H1 (cell line): ENCODE data around the gene IL17D. TPM values are rescaled to one million over a fixed set of nuclear protein-coding genes. Genes with fewer than 3 reads are reported as not detected.
"Not testable (repeated sequence)": the region's sequence is repeated elsewhere in the genome, so short reads cannot be mapped to it uniquely, and the experiment has no call there.

ENCODE experiments used
- CTCF ChIA-PET: fragments of 300-600 bp; sonication (Branson Sonifier 250); formaldehyde crosslinking; loops from one replicate; lab custom pipeline; 2021; ENCODE audit not compliant: partially characterized antibody; lab: Charles Lee
- POLR2A ChIA-PET: fragments of 300-600 bp; sonication (Branson Sonifier 250); formaldehyde crosslinking; loops from one replicate; lab custom pipeline; 2021; ENCODE audit warnings: inconsistent platforms; ENCODE audit not compliant: partially characterized antibody; lab: Charles Lee
- DNase-seq, 2 experiments: peaks; one replicate each; pipeline versions ENCODE4 v3.0.0 to v3.0.0-alpha.2; 2010 to 2022; ENCODE audit warnings: low spot score in 2 of 2, low read depth in 1 of 2, mixed read lengths in 1 of 2
- FAIRE-seq: peaks from 2 replicates; lab custom pipeline; 2011; peaks lifted over from hg19 to GRCh38; lab: Jason Lieb, UNC
- H2AFZ ChIP-seq: 2 replicates; pipeline ENCODE4 v1.8.1; 2012; ENCODE audit warnings: low read length, inconsistent platforms
- H2AK5ac ChIP-seq: 2 replicates; pipeline ENCODE4 v1.6.1; 2013; ENCODE audit warnings: low read depth, low read length
- H2BK120ac ChIP-seq: replicated peaks from 2 replicates; pipeline ENCODE3; 2013; ENCODE audit warnings: low read depth, low read length, inconsistent platforms
- H2BK12ac ChIP-seq: 2 replicates; pipeline ENCODE4 v1.6.1; 2013; ENCODE audit warnings: low read depth, low read length
- H2BK15ac ChIP-seq: 2 replicates; pipeline ENCODE4 v1.6.1; 2013; ENCODE audit warnings: low read length
- H2BK20ac ChIP-seq: 2 replicates; pipeline ENCODE4 v1.6.1; 2013; ENCODE audit warnings: low read length
- H2BK5ac ChIP-seq: 2 replicates; pipeline ENCODE4 v1.6.1; 2013; ENCODE audit warnings: low read depth, low read length
- H3K14ac ChIP-seq: 2 replicates; pipeline ENCODE4 v1.6.1; 2013; ENCODE audit warnings: inconsistent platforms; ENCODE audit not compliant: insufficient read length
- H3K18ac ChIP-seq: 2 replicates; pipeline ENCODE4 v1.6.1; 2013; ENCODE audit warnings: low read length; ENCODE audit errors: extremely low read depth
- H3K23ac ChIP-seq: 2 replicates; pipeline ENCODE4 v1.6.1; 2013; ENCODE audit warnings: inconsistent platforms; ENCODE audit not compliant: insufficient read length
- H3K23me2 ChIP-seq: 2 replicates; pipeline ENCODE4 v1.6.1; 2013; ENCODE audit warnings: low read depth, low read length
- H3K27ac ChIP-seq: 2 replicates; pipeline ENCODE4 v1.6.1; 2011; ENCODE audit warnings: low read depth, low read length, inconsistent platforms
- H3K27me3 ChIP-seq, 4 experiments: replicated peaks in 1 of 4; 1 replicate in 1 of 4; 2 replicates in 3 of 4; pipeline versions ENCODE4 v1.6.1 to v1.8.1; 2011 to 2013; ENCODE audit warnings: low read length in 3 of 4, mild to moderate bottlenecking in 3 of 4, inconsistent platforms in 2 of 4, mixed read lengths in 2 of 4, moderate library complexity in 1 of 4; ENCODE audit not compliant: control insufficient read depth in 3 of 4, insufficient read depth in 3 of 4; ENCODE audit errors: extremely low read depth in 1 of 4
- H3K36me3 ChIP-seq, 4 experiments: 2 replicates each; pipeline versions ENCODE4 v1.6.1 to v1.8.1; 2011 to 2013; ENCODE audit warnings: mild to moderate bottlenecking in 4 of 4, low read length in 3 of 4, moderate library complexity in 2 of 4, control low read depth in 1 of 4, inconsistent platforms in 1 of 4; ENCODE audit not compliant: insufficient read depth in 4 of 4, control insufficient read depth in 2 of 4
- H3K4ac ChIP-seq: replicated peaks from 2 replicates; pipeline ENCODE3; 2013; ENCODE audit warnings: low read length, low read depth, mixed read lengths, inconsistent platforms; ENCODE audit not compliant: insufficient read length
- H3K4me1 ChIP-seq, 4 experiments: replicated peaks in 1 of 4; 1 replicate in 1 of 4; 2 replicates in 3 of 4; pipeline versions ENCODE4 v1.6.1 to v1.8.1; 2011 to 2013; ENCODE audit warnings: low read length in 3 of 4, inconsistent platforms in 2 of 4, mixed read lengths in 1 of 4; ENCODE audit not compliant: insufficient read depth in 4 of 4, control insufficient read depth in 3 of 4
- H3K4me2 ChIP-seq, 2 experiments: 2 replicates each; pipeline versions ENCODE4 v1.6.1 to v1.8.1; 2011 to 2013; ENCODE audit warnings: low read depth in 2 of 2, low read length in 2 of 2, control low read depth in 1 of 2, inconsistent platforms in 1 of 2, mild to moderate bottlenecking in 1 of 2; ENCODE audit not compliant: insufficient read depth in 1 of 2
- H3K4me3 ChIP-seq, 4 experiments: fragments of 200-600, 300-600 bp in 1 of 4; sonication (generic), shearing (Covaris generic), sonication (Bioruptor Twin) in 1 of 4; 2 replicates each; pipeline versions ENCODE4 v1.5.1 to v1.8.1; 2011 to 2016; ENCODE audit warnings: low read length in 4 of 4, low read depth in 3 of 4, control low read depth in 2 of 4, inconsistent platforms in 2 of 4, mild to moderate bottlenecking in 2 of 4, mixed read lengths in 1 of 4, moderate library complexity in 1 of 4; ENCODE audit not compliant: insufficient read depth in 2 of 4; ENCODE audit errors: extremely low read depth in 1 of 4
- H3K56ac ChIP-seq: replicated peaks from 2 replicates; pipeline ENCODE3; 2013; ENCODE audit warnings: low read depth, mild to moderate bottlenecking, mixed read lengths, low read length, inconsistent platforms; ENCODE audit not compliant: insufficient read length
- H3K79me1 ChIP-seq: 2 replicates; pipeline ENCODE4 v1.6.1; 2013; ENCODE audit warnings: low read depth, low read length, control low read depth
- H3K79me2 ChIP-seq, 2 experiments: 2 replicates each; pipeline versions ENCODE4 v1.6.1 to v1.8.1; 2012 to 2013; ENCODE audit warnings: low read length in 2 of 2, mild to moderate bottlenecking in 2 of 2, inconsistent platforms in 1 of 2; ENCODE audit not compliant: insufficient read depth in 2 of 2, control insufficient read depth in 1 of 2
- H3K9ac ChIP-seq, 4 experiments: replicated peaks in 1 of 4; 1 replicate in 1 of 4; 2 replicates in 3 of 4; pipeline versions ENCODE4 v1.6.1 to v1.8.1; 2011 to 2013; ENCODE audit warnings: low read depth in 3 of 4, low read length in 3 of 4, control low read depth in 2 of 4, mild to moderate bottlenecking in 2 of 4, moderate library complexity in 2 of 4, inconsistent platforms in 1 of 4; ENCODE audit errors: extremely low read depth in 1 of 4
- H3K9me3 ChIP-seq, 2 experiments: 2 replicates each; pipeline versions ENCODE4 v1.6.1 to v1.8.1; 2012 to 2013; ENCODE audit warnings: mild to moderate bottlenecking in 2 of 2, moderate library complexity in 2 of 2, control low read depth in 1 of 2, inconsistent platforms in 1 of 2, low read depth in 1 of 2, low read length in 1 of 2, mixed read lengths in 1 of 2; ENCODE audit not compliant: insufficient read depth in 2 of 2
- H4K20me1 ChIP-seq, 2 experiments: replicated peaks in 1 of 2; 2 replicates each; pipeline versions ENCODE3 to v1.8.1; 2011 to 2013; ENCODE audit warnings: inconsistent platforms in 2 of 2, low read length in 2 of 2, mild to moderate bottlenecking in 1 of 2; ENCODE audit not compliant: insufficient read depth in 2 of 2, control insufficient read depth in 1 of 2
- H4K5ac ChIP-seq: 2 replicates; pipeline ENCODE4 v1.6.1; 2013; ENCODE audit warnings: low read length, low read depth, mixed read lengths, inconsistent platforms; ENCODE audit not compliant: insufficient read length
- H4K8ac ChIP-seq: 2 replicates; pipeline ENCODE4 v1.8.0; 2013; ENCODE audit warnings: mild to moderate bottlenecking, moderate library complexity, low read length, inconsistent platforms; ENCODE audit not compliant: insufficient read depth; ENCODE audit errors: extremely low read depth
- H4K91ac ChIP-seq: replicated peaks from 2 replicates; pipeline ENCODE3; 2013; ENCODE audit warnings: low read length, mixed read lengths, inconsistent platforms; ENCODE audit not compliant: insufficient read length
- WGBS, 2 experiments: shearing (Covaris generic) in 1 of 2; methylation state at CpG; one replicate each; pipeline versions ENCODE4 v1.1.6 to v1.1.7; 2013 to 2015; ENCODE audit warnings: low lambda C conversion rate in 2 of 2, mixed read lengths in 2 of 2, inconsistent platforms in 1 of 2, low coverage in 1 of 2, missing lambda C conversion rate in 1 of 2; ENCODE audit not compliant: insufficient replicate concordance in 2 of 2, insufficient coverage in 1 of 2, insufficient read length in 1 of 2; ENCODE audit errors: extremely low coverage in 1 of 2, missing lambda C conversion rate in 1 of 2; 5-methylcytosine and 5-hydroxymethylcytosine counted together
- polyA plus RNA-seq, 7 experiments: library from polyadenylated mRNA; depleted of rRNA in 3 of 7; stranded (reverse) in 5 of 7; unstranded in 2 of 7; fragments of >200 nt in 5 of 7; fragments of 200-250 nt in 2 of 7; gene quantifications; 1 replicate in 5 of 7; 2 replicates in 1 of 7; 4 replicates in 1 of 7; pipeline versions ENCODE4 v1.2.1 to v1.2.3, GENCODE V29; 2011 to 2013; ENCODE audit warnings: missing spikeins in 2 of 7, mixed read lengths in 2 of 7
- total RNA-seq: library from RNA; stranded (reverse); fragmentation: NEBNext Ultra II Directional; extraction: Animal tissue kit (Norgen Biotek cat#: 25700); gene quantifications from 2 replicates; pipeline ENCODE4 v1.2.1, GENCODE V29; 2021

Gene IL17D
- total and polyA plus RNA-seq, 2 of the 8 experiments (the other 6 are each of a cell fraction or from before 2014, with no cell fraction given), result 0.56 to 0.59 TPM

- H2BK120ac ChIP-seq, H3K18ac ChIP-seq, H3K27ac ChIP-seq, H3K23ac ChIP-seq, H2BK20ac ChIP-seq, H3K4me1 ChIP-seq, H2BK12ac ChIP-seq, H3K56ac ChIP-seq, H2BK15ac ChIP-seq, H3K27me3 ChIP-seq, H2AFZ ChIP-seq, H3K79me1 ChIP-seq, H3K79me2 ChIP-seq, H2BK5ac ChIP-seq, H3K9me3 ChIP-seq, H3K9ac ChIP-seq, H2AK5ac ChIP-seq, H4K20me1 ChIP-seq, DNase-seq, H3K4ac ChIP-seq, H4K5ac ChIP-seq, H3K4me3 ChIP-seq, H3K23me2 ChIP-seq, H3K36me3 ChIP-seq, POLR2A ChIA-PET, H3K14ac ChIP-seq, H3K4me2 ChIP-seq, H4K91ac ChIP-seq, H4K8ac ChIP-seq, FAIRE-seq: not testable (repeated sequence)
- WGBS, 2 experiments, result 71% methylated on average over 7 of the region's 7 CpGs; no CpG with 5 or more reads in 1 of the 2 experiments
- CTCF ChIA-PET, result interaction anchor here (1.1 kb wide), 1 partner anchor 30 kb away, joined by 3 read pairs; no protein-coding TSS in a partner anchor
Observed at GRCh38 chr13:20678606-20679005, 24.9 kb upstream of the IL17D start.
